ENCODE measurements around the gene NCBP3. TPM values are rescaled to one million over a fixed set of nuclear protein-coding genes. Genes with fewer than 3 reads are reported as not detected.
"Not testable (repeated sequence)": the region's sequence is repeated elsewhere in the genome, so short reads cannot be mapped to it uniquely, and the experiment has no call there.

Gene NCBP3
- polyA plus RNA-seq, 1 donor, result 75.0 TPM

DNA sequence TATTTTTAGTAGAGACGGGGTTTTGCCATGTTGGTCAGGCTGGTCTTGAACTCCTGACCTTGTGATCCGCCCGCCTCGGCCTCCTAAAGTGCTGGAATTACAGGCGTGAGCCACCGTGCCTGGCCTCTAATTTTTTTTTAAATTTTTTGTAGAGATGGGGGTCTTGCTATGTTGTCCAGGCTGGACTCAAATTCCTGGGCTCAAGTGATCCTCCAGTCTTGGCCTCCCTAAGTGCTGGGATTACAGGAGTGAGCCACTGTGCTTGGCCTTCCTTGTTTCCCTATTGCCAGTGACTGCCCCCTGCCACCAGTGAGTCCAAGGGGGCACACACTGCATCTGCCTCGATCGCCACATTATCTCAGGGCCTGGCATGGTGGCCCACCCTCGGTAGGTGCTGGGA lies 51.9 kb downstream of the NCBP3 start:
- 96% methylated on average over 5 of the region's 9 CpGs for WGBS (ENCODE audit: insufficient coverage, low lambda C conversion rate)

DNA sequence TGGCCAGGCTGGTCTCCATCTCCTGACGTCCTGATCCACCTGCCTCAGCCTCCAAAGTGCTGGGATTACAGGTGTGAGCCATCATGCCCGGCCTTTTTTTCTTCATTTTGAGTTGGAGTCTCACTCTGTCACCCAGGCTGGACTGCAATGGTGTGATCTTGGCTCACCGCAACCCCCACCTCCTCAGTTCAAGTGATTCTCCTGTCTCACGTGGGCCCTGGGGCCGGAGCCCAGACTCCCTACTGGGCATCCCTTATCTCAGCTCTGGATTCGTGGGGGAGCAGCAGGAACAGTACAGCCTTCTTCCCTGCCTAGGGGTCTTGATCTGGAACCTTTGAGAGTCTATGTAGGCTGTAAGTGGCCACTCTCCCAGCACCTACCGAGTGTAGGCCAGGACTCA lies 52.8 kb downstream of the NCBP3 start:
- not testable (repeated sequence) for H3K36me3 ChIP-seq (ENCODE audit: control insufficient read depth, insufficient read depth, low read length); H3K27ac ChIP-seq (ENCODE audit: low read length); H3K4me3 ChIP-seq (ENCODE audit: low read length); H3K9me3 ChIP-seq (ENCODE audit: control insufficient read depth, low read depth, low read length); H3K27me3 ChIP-seq (ENCODE audit: control insufficient read depth, insufficient read depth, low read length); DNase-seq
- H3K4me1 ChIP-seq (ENCODE audit: control insufficient read depth, insufficient read depth, low read length), result peaks cover 12% of the 10 kb centered on the region
- no CpG with 5 or more reads among the region's 7 CpGs for WGBS (ENCODE audit: insufficient coverage, low lambda C conversion rate)

More for the DNA sequence above, 51.9 kb downstream of the NCBP3 start:
- not testable (repeated sequence) for DNase-seq; H3K36me3 ChIP-seq (ENCODE audit: control insufficient read depth, insufficient read depth, low read length); H3K9me3 ChIP-seq (ENCODE audit: control insufficient read depth, low read depth, low read length); H3K4me3 ChIP-seq (ENCODE audit: low read length); H3K27me3 ChIP-seq (ENCODE audit: control insufficient read depth, insufficient read depth, low read length)
- Histone ChIP-seq H3K27ac (ENCODE audit: low read length) (peak overlapping the region; percentile 63), H3K4me1 (ENCODE audit: control insufficient read depth, insufficient read depth, low read length) (peaks cover 12% of the 10 kb centered on the region)

DNA sequence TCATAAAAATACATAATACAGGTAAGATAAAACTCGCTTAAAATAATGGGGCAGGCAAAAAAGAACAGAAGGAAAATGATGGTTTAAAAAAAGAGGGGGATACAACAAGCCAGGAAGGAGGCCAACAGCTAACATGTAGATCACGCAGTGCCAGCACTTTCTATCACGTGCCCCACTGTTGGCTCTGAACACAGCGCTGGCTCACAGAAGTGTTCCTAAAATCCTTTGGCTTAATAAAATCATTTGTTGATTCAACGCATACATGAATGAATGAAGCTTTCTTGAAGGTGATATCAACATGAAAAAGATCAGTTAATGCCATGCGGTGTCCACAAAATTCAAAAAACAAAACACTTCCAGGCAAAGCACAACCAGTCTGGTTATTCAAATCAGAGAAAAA lies 53.6 kb downstream of the NCBP3 start:
- H3K4me1 ChIP-seq (ENCODE audit: control insufficient read depth, insufficient read depth, low read length), result peaks cover 12% of the 10 kb centered on the region
- no peak overlapping the region for H3K27ac ChIP-seq (ENCODE audit: low read length)
- H3K36me3 ChIP-seq (ENCODE audit: control insufficient read depth, insufficient read depth, low read length), result no peaks in the 10 kb centered on the region
- no peaks in the 10 kb centered on the region for H3K27me3 ChIP-seq (ENCODE audit: control insufficient read depth, insufficient read depth, low read length)
- no peak for DNase-seq
- no peaks in the 10 kb centered on the region for H3K9me3 ChIP-seq (ENCODE audit: control insufficient read depth, low read depth, low read length)
- no peak overlapping the region for H3K4me3 ChIP-seq (ENCODE audit: low read length)
- 65% methylated on average over 2 of the region's 6 CpGs for WGBS (ENCODE audit: insufficient coverage, low lambda C conversion rate)

DNA sequence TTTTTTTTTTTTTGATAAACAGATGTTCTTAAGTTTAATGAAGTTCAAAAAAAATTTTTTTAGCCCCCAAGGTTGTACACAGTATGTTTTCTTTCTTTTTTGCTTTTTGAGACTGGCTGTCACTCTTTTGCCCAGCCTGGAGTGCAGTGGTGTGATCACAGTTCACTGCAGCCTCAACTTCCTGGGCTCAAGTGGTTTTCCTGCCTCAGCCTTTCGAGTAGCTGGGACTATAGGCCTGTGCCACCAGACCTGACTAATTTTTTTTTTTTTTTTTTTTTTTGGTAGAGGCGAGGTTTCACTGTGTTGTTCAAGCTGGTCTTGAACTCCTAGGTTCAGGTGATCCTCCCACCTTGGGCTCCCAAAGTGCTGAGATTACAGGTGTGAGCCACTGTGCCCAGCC lies 57.8 kb downstream of the NCBP3 start:
- H3K27me3 ChIP-seq (ENCODE audit: control insufficient read depth, insufficient read depth, low read length), result no peaks in the 10 kb centered on the region
- WGBS (ENCODE audit: insufficient coverage, low lambda C conversion rate), result no CpG with 5 or more reads among the region's 2 CpGs
- no peaks in the 10 kb centered on the region for H3K36me3 ChIP-seq (ENCODE audit: control insufficient read depth, insufficient read depth, low read length)
- H3K27ac ChIP-seq (ENCODE audit: low read length), result no peak overlapping the region
- H3K9me3 ChIP-seq (ENCODE audit: control insufficient read depth, low read depth, low read length), result no peaks in the 10 kb centered on the region
- DNase-seq, result no peak
- H3K4me1 ChIP-seq (ENCODE audit: control insufficient read depth, insufficient read depth, low read length), result no peaks in the 10 kb centered on the region
- H3K4me3 ChIP-seq (ENCODE audit: low read length), result no peak overlapping the region

DNA sequence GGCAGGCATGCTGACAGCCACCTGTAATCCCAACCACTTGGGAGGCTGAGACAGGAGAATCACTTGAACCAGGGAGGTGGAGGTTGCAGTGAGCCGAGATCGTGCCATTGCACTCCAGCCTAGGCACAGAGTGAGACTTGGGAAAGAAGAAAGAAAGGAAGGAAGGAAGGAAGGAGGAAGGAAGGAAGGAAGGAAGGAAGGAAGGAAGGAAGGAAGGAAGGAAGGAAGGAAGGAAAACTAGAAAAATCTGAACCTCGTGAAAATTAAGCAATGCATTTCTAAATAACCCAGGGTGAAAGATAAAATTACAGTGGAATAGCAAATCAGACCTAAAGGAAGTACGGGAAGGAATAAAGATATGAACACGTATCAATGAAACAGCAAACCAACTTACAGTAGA lies 60.7 kb downstream of the NCBP3 start:
- not testable (repeated sequence) for H3K9me3 ChIP-seq (ENCODE audit: control insufficient read depth, low read depth, low read length); H3K36me3 ChIP-seq (ENCODE audit: control insufficient read depth, insufficient read depth, low read length); DNase-seq; H3K27me3 ChIP-seq (ENCODE audit: control insufficient read depth, insufficient read depth, low read length); H3K27ac ChIP-seq (ENCODE audit: low read length); H3K4me1 ChIP-seq (ENCODE audit: control insufficient read depth, insufficient read depth, low read length); H3K4me3 ChIP-seq (ENCODE audit: low read length)
- WGBS (ENCODE audit: insufficient coverage, low lambda C conversion rate), result 88% methylated on average over 5 of the region's 5 CpGs

DNA sequence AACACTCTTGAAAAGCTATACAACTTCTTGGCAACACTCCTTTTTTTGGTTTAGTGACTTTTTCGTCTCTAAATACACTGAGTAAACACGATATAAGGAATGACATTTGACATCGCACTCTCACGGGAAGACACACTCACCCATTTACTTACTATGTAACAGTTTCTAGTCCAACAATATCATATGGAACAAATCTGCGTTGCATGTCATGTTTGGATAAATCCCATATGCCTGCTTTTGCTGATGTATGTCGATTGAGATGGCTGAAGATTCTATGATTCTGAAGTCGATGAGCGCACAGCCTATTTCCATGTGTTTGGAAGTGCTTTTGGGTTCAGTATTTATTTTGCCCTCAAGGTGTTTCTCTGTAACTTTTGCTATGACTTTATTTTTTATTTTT lies 63.3 kb downstream of the NCBP3 start:
- H3K4me3 ChIP-seq (ENCODE audit: low read length), result no peak overlapping the region
- DNase-seq, result no peak
- no peaks in the 10 kb centered on the region for H3K36me3 ChIP-seq (ENCODE audit: control insufficient read depth, insufficient read depth, low read length)
- H3K27me3 ChIP-seq (ENCODE audit: control insufficient read depth, insufficient read depth, low read length), result no peaks in the 10 kb centered on the region
- 17% methylated on average over 1 of the region's 8 CpGs for WGBS (ENCODE audit: insufficient coverage, low lambda C conversion rate)
- H3K27ac ChIP-seq (ENCODE audit: low read length), result no peak overlapping the region
- H3K9me3 ChIP-seq (ENCODE audit: control insufficient read depth, low read depth, low read length), result no peaks in the 10 kb centered on the region
- no peaks in the 10 kb centered on the region for H3K4me1 ChIP-seq (ENCODE audit: control insufficient read depth, insufficient read depth, low read length)

DNA sequence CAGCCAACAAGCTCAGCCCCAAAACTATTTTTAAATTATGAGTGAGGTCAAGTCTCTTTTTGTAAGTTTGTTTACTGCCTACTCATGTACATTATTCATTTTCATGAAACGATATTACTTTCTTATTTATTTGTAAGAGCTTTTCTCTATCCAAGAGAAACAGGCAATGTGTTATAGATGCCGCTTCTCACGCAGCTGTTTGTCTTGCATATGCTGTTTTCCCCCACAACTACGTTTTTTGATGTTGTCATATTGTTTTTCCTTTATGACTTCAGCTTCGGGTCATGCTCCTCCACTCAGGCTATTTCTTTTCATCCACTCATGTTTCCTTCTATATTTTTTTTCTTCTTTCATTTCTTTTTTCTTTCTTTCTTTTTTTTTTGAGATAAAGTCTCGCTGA lies 65.1 kb downstream of the NCBP3 start:
- Histone ChIP-seq H3K36me3 (ENCODE audit: control insufficient read depth, insufficient read depth, low read length) (no peaks in the 10 kb centered on the region), H3K4me1 (ENCODE audit: control insufficient read depth, insufficient read depth, low read length) (no peaks in the 10 kb centered on the region), H3K4me3 (ENCODE audit: low read length) (no peak overlapping the region), H3K27ac (ENCODE audit: low read length) (no peak overlapping the region), H3K27me3 (ENCODE audit: control insufficient read depth, insufficient read depth, low read length) (no peaks in the 10 kb centered on the region), H3K9me3 (ENCODE audit: control insufficient read depth, low read depth, low read length) (no peaks in the 10 kb centered on the region)
- no peak for DNase-seq
- 91% methylated on average over 6 of the region's 6 CpGs for WGBS (ENCODE audit: insufficient coverage, low lambda C conversion rate)

DNA sequence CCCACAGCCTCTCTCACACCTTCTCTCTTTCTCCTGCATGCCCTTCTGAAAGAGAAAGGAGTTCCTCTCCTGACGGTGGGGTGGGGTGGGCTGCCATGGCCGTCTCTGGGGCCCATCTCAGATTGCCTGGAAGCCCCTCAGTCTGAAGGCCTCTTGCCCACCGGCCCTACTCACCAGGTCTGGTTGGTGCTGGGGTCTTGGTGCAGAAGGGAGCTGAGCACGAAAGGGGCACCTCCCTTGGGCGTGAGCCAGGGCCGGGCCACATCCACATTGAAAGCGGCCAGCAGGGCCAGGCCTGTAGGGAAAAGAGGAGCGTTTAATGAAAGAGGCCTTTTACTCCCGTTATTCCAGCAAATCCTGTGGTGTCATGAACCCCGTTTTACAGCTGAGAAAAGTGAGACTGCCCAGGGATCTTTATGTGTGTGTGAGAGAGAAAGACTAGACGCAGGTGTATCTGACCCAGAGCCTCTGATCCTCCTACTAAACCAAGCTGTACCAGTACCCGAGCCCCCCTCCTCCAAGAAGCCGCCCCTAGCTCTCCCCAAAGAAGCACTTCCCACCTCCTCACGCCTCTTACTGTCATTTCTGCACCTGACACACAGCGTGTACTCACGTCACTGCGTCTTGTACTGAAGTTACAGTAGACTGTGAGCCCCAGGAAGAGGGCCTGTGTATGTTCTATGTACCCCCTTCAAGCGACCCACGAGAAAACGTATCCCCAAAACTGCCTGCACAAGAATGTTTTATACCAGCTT lies 68.5 kb downstream of the NCBP3 start:
- Histone ChIP-seq H3K27me3 (ENCODE audit: control insufficient read depth, insufficient read depth, low read length) (no peaks in the 10 kb centered on the region), H3K36me3 (ENCODE audit: control insufficient read depth, insufficient read depth, low read length) (no peaks in the 10 kb centered on the region), H3K9me3 (ENCODE audit: control insufficient read depth, low read depth, low read length) (no peaks in the 10 kb centered on the region), H3K27ac (ENCODE audit: low read length) (no peak overlapping the region), H3K4me1 (ENCODE audit: control insufficient read depth, insufficient read depth, low read length) (no peaks in the 10 kb centered on the region), H3K4me3 (ENCODE audit: low read length) (no peak overlapping the region)
- DNase-seq, result no peak
- WGBS (ENCODE audit: insufficient coverage, low lambda C conversion rate), result no CpG with 5 or more reads among the region's 20 CpGs

DNA sequence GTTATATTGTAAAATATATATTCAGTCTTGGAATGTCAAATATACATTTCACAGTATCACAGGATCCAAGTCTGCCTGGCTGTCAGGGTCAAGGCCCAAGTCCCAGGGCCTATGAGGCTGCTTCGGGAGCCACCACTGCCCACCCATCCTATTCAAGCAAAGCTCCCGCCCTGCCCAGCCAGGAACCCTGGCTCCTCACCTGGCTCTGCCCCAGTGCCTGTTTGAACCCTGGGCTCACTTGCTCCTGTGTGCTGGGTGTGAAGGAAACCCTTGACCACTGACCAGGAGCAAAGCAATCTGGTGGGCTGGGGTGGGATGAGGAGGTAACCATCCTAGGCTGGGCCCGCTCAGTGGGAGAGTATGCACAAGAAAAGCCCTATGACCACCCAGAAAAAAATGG lies 72.1 kb downstream of the NCBP3 start:
- H3K4me1 ChIP-seq (ENCODE audit: control insufficient read depth, insufficient read depth, low read length), result no peaks in the 10 kb centered on the region
- no peaks in the 10 kb centered on the region for H3K36me3 ChIP-seq (ENCODE audit: control insufficient read depth, insufficient read depth, low read length)
- H3K4me3 ChIP-seq (ENCODE audit: low read length), result no peak overlapping the region
- WGBS (ENCODE audit: insufficient coverage, low lambda C conversion rate), result no CpG with 5 or more reads among the region's 3 CpGs
- no peaks in the 10 kb centered on the region for H3K9me3 ChIP-seq (ENCODE audit: control insufficient read depth, low read depth, low read length)
- H3K27me3 ChIP-seq (ENCODE audit: control insufficient read depth, insufficient read depth, low read length), result no peaks in the 10 kb centered on the region
- DNase-seq, result no peak
- no peak overlapping the region for H3K27ac ChIP-seq (ENCODE audit: low read length)

DNA sequence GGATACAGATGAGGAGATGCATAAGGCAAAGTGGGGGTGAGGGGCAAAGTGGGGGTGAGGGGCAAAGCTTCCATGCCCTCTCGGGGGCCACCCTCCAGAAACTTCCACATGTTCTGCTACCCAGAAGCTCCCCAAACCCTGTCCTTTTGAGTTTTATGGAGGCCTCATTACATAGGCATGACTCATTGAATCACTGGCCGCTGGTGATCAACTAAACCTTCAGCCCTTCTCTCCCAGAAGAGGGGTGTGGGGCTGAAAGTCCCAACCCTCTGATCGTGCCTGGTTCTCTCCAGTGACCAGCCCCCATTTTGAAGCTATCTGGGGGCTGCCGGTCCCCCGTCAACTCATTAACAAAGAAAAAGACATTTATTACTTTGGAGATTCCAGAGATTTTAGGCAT lies 72.5 kb downstream of the NCBP3 start:
- no peak overlapping the region for H3K4me3 ChIP-seq (ENCODE audit: low read length)
- no peaks in the 10 kb centered on the region for H3K9me3 ChIP-seq (ENCODE audit: control insufficient read depth, low read depth, low read length)
- no peaks in the 10 kb centered on the region for H3K27me3 ChIP-seq (ENCODE audit: control insufficient read depth, insufficient read depth, low read length)
- no peak for DNase-seq
- no peaks in the 10 kb centered on the region for H3K36me3 ChIP-seq (ENCODE audit: control insufficient read depth, insufficient read depth, low read length)
- H3K27ac ChIP-seq (ENCODE audit: low read length), result no peak overlapping the region
- no peaks in the 10 kb centered on the region for H3K4me1 ChIP-seq (ENCODE audit: control insufficient read depth, insufficient read depth, low read length)
- WGBS (ENCODE audit: insufficient coverage, low lambda C conversion rate), result no CpG with 5 or more reads among the region's 5 CpGs

DNA sequence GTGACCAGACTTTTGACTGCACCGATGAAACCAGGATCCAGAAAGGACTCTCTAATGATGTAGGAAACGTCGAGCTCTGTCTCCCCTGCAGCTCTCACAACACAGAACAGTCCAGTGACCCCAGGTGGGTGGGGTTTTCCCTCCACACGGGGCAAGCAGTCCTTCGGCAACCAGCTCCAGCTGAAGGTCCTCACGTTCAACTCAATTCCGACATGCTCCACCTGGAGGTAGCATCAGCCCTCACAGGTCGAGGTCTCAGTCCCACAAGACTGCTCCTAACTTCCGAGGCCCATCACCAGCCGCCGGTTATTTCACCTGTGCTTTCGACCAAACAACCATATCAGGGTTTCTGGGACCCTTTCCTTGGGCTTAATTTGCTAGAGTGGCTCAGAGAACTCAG lies 73.3 kb downstream of the NCBP3 start:
- no peak for DNase-seq
- no peak overlapping the region for H3K4me3 ChIP-seq (ENCODE audit: low read length)
- H3K4me1 ChIP-seq (ENCODE audit: control insufficient read depth, insufficient read depth, low read length), result no peaks in the 10 kb centered on the region
- no CpG with 5 or more reads among the region's 12 CpGs for WGBS (ENCODE audit: insufficient coverage, low lambda C conversion rate)
- no peak overlapping the region for H3K27ac ChIP-seq (ENCODE audit: low read length)
- H3K9me3 ChIP-seq (ENCODE audit: control insufficient read depth, low read depth, low read length), result no peaks in the 10 kb centered on the region
- H3K36me3 ChIP-seq (ENCODE audit: control insufficient read depth, insufficient read depth, low read length), result no peaks in the 10 kb centered on the region
- no peaks in the 10 kb centered on the region for H3K27me3 ChIP-seq (ENCODE audit: control insufficient read depth, insufficient read depth, low read length)
